GM19238 (cell line): ENCODE results near the gene DLG2.

Source experiments
- DNase-seq: peaks from one replicate; pipeline ENCODE4 v3.0.0; 2011; ENCODE audit warnings: low spot score; ENCODE audit not compliant: insufficient read length

The DLG2 gene

DNA sequence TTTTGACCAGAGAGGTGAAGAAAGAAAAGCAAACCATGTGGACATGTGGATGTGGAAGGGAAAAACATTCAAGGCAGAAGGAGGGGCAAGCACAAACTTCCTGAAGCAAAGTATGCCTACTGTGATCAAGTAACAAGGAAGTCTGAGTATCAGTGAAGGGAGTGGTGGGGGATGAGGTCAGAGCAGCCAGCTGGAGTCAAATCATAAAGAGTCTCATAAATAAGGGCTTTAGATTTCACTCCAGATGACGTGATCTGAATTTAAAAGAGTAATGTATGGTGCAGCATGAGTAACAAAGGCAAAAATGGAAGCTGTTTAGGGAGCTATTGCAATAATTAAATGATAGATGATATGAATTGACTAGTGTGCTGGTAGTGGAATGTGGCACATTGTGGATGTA, 1675.6 kb downstream of the DLG2 start:
- no peak for DNase-seq

GRCh38 chr11:83948200-83948599, 1678.9 kb downstream of the DLG2 start:
- DNase-seq = no peak

- DNase-seq = no peak
Measured at GRCh38 chr11:83945976-83946375, 1681.2 kb downstream of the DLG2 start.

GRCh38 chr11:83941050-83941449, 1686.1 kb downstream of the DLG2 start:
- DNase-seq = no peak

- DNase-seq = no peak
Measured at GRCh38 chr11:83938148-83938547, 1689.0 kb downstream of the DLG2 start.

GRCh38 chr11:83933008-83933407, 1694.1 kb downstream of the DLG2 start:
- DNase-seq = no peak

DNA sequence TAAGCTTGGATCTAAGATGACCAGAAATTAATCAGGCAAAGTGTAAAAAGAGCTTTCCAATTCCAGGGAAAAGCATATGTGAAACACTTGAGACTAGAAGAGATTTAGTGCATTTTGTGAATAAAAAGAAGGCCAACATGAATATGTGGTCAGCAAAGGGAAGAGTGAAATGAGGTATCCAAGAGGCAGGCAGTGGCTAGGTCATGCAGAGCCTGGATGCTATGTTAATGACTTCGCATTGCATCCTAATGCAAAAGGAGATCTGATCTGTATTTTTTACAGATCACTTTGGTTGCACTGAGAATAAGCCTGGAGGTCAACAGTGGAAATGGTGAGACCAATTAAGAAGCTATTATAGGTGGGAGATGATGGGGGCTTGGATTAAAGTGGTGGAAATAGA, 1699.7 kb downstream of the DLG2 start:
- DNase-seq = no peak

GRCh38 chr11:83924795-83925542, 1702.2 kb downstream of the DLG2 start:
- no peak for DNase-seq

DNA sequence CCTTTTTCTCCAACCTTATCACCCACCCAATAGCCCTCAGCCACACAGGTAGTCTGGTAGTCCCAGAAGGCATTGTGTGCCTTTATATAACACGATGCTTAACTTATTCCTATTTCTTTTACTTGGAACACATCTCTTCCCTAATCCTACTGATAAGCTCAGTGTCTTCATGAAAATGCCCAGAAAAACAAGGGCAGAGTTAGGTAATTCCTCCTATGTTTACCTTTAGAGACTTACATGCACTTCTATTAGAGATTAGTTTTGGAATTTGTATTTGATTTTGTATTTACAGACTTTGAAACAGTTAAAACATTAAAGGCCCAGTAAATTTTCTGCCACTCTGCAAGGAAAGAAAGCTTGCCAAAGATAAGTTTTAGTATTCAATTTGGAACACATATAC, 1703.2 kb downstream of the DLG2 start:
- DNase-seq = no peak

- no peak for DNase-seq
Measured at GRCh38 chr11:83922953-83923352, 1704.2 kb downstream of the DLG2 start.

DNA sequence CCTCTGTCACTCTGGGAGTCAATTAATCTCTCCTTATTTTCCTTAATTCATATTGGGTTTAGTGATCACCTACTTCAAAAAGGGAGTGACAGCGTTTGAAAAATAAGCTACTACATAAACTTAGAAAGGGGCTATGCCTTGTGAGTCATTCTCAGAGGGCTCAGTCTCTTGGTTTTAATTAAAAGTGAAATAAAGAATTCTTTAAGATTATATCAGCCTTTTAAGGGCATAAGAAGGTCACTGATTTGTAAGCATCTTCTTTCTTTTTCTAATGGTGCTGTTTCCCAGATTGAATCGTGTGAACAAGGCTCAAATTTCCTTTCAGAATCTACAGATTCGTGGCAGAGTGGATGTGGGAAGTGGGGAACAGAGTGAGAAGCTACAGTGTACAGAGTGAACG, 1704.8 kb downstream of the DLG2 start:
- DNase-seq = no peak

- no peak for DNase-seq
Measured at GRCh38 chr11:83921447-83922192, 1705.5 kb downstream of the DLG2 start.

GRCh38 chr11:83918476-83918875, 1708.7 kb downstream of the DLG2 start:
- DNase-seq = no peak

DNA sequence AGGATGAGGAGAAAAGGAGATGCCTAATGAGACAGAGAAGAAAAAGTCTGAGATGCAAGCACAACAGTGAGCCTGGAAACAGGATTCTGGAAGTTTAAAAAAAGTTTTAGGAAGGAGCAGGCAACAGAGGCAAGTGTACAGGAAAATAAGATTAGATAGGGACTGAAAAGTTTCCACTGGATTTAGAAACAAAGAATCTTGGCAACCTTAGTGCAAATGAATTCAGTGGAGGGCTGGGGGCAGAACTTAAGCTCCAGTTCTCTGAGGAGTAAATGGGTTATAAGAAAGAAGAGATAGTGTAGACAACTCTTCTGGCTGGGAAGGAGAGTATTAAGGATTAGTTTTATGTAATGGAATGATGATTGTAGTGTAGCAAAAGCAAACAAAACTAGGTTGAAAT, 1712.1 kb downstream of the DLG2 start:
- no peak for DNase-seq

- DNase-seq = no peak
Measured at GRCh38 chr11:83909579-83910534, 1717.3 kb downstream of the DLG2 start.

- DNase-seq = no peak
Measured at GRCh38 chr11:83908298-83908856, 1718.8 kb downstream of the DLG2 start.

DNA sequence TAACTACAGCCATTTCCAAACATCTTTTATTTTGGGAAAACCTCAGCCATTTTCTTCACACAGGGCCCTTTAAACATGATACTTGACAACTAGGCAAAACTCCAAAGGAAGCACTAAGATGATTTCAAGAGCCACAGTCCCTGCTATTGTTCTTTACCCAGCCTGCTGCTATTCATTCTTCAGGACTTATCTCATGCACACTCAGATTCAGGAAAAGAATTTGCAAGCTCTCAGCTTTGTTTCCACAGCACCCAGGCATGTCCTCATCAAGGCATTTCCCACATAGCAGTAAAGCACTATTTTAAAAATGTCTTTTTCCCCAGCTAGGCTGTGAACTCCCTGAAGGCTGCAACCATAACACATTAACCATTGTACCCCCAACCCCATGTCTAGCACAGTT, 1731.6 kb downstream of the DLG2 start:
- no peak for DNase-seq

DNA sequence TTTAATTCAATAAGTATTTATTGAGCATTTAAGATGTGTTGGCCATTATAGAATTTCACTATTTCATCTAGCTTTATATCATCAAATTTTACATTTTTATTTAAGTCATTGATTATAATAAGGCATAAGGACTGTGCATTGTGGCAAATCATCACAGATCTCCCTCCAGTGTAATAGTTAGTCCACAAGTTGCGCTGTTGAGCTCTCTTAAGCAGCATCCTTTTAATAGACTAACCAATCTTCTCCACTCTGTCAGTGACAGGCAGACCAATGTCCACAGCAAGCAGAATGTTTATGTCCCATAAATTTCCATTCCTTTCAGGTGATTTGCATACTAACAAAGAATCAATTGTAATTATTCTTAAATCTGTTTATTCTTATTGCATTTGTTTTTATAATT, 1745.7 kb downstream of the DLG2 start:
- DNase-seq = no peak

DNA sequence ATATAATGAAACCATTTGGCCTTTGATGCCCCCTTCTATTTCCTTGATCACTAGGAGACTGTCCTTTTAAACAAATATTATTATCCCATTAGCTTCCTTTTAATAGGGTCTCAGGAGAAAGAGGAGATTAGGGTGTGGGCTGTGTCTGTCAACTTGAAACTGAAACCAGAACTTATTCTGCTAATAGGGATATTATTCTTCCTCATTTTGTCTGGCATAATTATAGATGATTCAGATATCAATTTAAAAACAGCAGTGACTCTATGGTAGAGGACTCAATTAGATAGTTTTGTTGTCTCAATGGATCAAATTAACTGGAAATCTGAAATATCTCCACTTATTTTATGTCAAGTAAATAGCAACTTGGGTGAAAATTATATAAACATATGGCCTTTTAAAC, 1756.1 kb downstream of the DLG2 start:
- no peak for DNase-seq

- DNase-seq = no peak
Measured at GRCh38 chr11:83866655-83867054, 1760.5 kb downstream of the DLG2 start.

DNA sequence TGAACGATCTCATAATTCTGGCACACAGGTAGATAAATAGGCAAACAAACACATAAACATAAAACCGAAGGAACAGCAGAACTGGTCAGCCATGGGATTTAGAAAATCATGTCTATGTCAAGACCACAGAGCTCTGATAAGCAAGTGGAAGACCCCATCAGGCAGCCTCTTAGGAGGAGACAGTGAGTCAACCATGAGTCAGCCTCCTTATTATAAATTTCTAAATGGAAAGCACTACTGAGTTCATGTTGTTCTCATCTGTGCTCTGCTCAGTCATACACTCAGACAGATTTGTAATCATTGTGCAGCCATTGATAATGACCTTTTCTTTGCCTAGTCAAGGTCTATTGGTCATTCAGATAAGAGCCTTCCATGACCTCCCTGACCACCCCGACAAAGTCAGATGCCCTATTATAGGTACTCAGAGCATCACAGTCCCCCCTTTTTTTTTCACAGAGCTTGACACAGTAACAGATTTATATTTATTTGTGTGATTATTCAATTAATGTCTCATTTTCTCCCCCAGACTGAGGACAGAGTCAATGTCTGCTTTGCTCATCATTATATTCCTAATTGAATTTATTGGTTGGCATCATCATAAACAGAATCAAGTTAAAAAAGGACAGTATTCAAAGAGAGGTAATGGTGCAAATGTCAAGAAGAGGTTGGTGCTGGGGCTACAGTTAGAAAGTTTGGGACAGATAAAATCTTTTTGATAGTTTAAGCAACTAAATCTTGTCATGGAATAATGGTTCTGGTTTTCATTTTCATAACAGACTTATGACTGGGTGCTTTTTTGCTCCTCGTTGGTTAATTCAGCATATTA, 1761.3 kb downstream of the DLG2 start:
- no peak for DNase-seq
